Heart left ventricle (tissue), 16 donors: ENCODE data around the gene TMEM72. TPM values are rescaled to one million over a fixed set of nuclear protein-coding genes. Genes with fewer than 3 reads are reported as not detected.

Source experiments
- ATAC-seq, 4 donors: fragments of 200-7000 bp; cut with Tn5 transposase; one replicate each; pipeline ENCODE4 v1.9.1; 2020 to 2022; ENCODE audit warnings: moderate library complexity in 4 of 4, mild to moderate bottlenecking in 3 of 4, moderate number of reproducible peaks in 1 of 4
- DNase-seq, 5 donors: peaks; one replicate each; pipeline ENCODE4 v3.0.0-alpha.2; 2020
- H3K27ac ChIP-seq, 12 donors: fragments of 200-600 bp; sonication (generic) in 4 of 12; one replicate each; pipeline versions ENCODE4 v1.5.0 to v1.8.0; 2016 to 2022; ENCODE audit warnings: mild to moderate bottlenecking in 2 of 12
- H3K27me3 ChIP-seq, 9 donors: fragments of 200-600 bp; sonication (generic) in 2 of 9; one replicate each; pipeline versions ENCODE4 v1.5.1 to v1.8.0; 2016 to 2022; ENCODE audit warnings: mild to moderate bottlenecking in 3 of 9
- H3K36me3 ChIP-seq, 9 donors: fragments of 200-600 bp; sonication (generic) in 2 of 9; one replicate each; pipeline versions ENCODE4 v1.5.0 to v1.8.0; 2018 to 2022; ENCODE audit warnings: mild to moderate bottlenecking in 2 of 9
- H3K4me1 ChIP-seq, 12 donors: fragments of 200-600 bp; sonication (generic) in 4 of 12; one replicate each; pipeline versions ENCODE4 v1.5.0 to v1.8.0; 2016 to 2022; ENCODE audit warnings: mild to moderate bottlenecking in 3 of 12
- H3K4me3 ChIP-seq, 12 donors: fragments of 200-600 bp; sonication (generic) in 4 of 12; one replicate each; pipeline versions ENCODE4 v1.5.0 to v1.8.0; 2017 to 2022; ENCODE audit warnings: mild to moderate bottlenecking in 9 of 12, moderate library complexity in 4 of 12
- H3K9me3 ChIP-seq, 12 donors: fragments of 200-600 bp; sonication (generic) in 4 of 12; one replicate each; pipeline versions ENCODE4 v1.5.0 to v1.8.0; 2016 to 2022; ENCODE audit warnings: mild to moderate bottlenecking in 1 of 12
- CTCF ChIP-seq, 12 donors: fragments of 200-600 bp; sonication (generic) in 4 of 12; IDR thresholded peaks; one replicate each; pipeline versions ENCODE4 v1.5.0 to v1.8.0; 2018 to 2022; ENCODE audit warnings: antibody characterized with exemption in 12 of 12, mild to moderate bottlenecking in 5 of 12
- POLR2A ChIP-seq, 2 donors: fragments of 450-650 bp; IDR thresholded peaks; one replicate each; pipeline ENCODE4 v1.6.1; 2017; ENCODE audit warnings: antibody characterized with exemption in 2 of 2, mild to moderate bottlenecking in 2 of 2, moderate library complexity in 2 of 2
- WGBS, 4 donors: extraction: QIAGEN DNeasy Blood & Tissue Kit in 2 of 4; methylation state at CpG; one replicate each; pipeline versions ENCODE4 v1.1.5 to v1.1.7; 2013 to 2018; 5-methylcytosine and 5-hydroxymethylcytosine counted together
- intact Hi-C, 10 donors: fragments of 100-400 bp; cut with DNase I; formaldehyde crosslinking; loops; one replicate each; pipeline versions ENCODE4 v1.11.1 to v1.14.2; 2022
- polyA plus RNA-seq, 2 donors: library from polyadenylated mRNA; stranded (reverse); fragments of 200-250 nt; gene quantifications; one replicate each; pipeline ENCODE4 v1.2.3, GENCODE V29; 2013
- total RNA-seq, 9 donors: library from RNA; depleted of rRNA in 2 of 9; stranded (reverse); fragments of >200 nt in 2 of 9; fragmentation: NEBNext Ultra II Directional in 3 of 9; extraction: Animal tissue kit (Norgen Biotek cat#: 25700) in 3 of 9; gene quantifications; one replicate each; pipeline versions ENCODE4 v1.1.0 to v1.2.4, GENCODE V29; 2016 to 2023
- donor health status: ischemic (EF 13 %, LVEDD 7.1; RV severe dilation, severe dysfunction).
- donor health status: healthy with polysubstance abuse.
- donor health status: DM: no; HTN: yes; CAD: no.
- donor health status: DM: no; HTN: no; CAD: no.
- donor health status: ischemic (EF 25% LVEDD 6.9; RV normal size, moderate dysfunction).
- donor health status: ischemic (EF 25% LVEDD 5.7; RV mildly dilated, moderate dysfunction).
- donor health status: healthy.
- donor health status: DM: yes; HTN: yes; CAD: no.
- donor health status: ischemic (EF 35%, LVEDD 5.7; RV mildly dilated, moderate dysfunction).
- donor health status: nonischemic (EF 11% LVEDD 7.7; RV severe dilation, severe dysfunction).
- donor health status: DM: yes; HTN: yes; CAD: no.
- donor health status: PGD.
- donor health status: ischemic (EF 29% LVEDD 5.4; RV normal size, mild dysfunction).
- donor health status: nonischemic (EF 23%, LVEDD 6.1; RV moderate dilation, normal function).

The TMEM72 gene
- total and polyA plus RNA-seq, 11 donors = 0.15 to 0.27 TPM; not detected in 9

- peak in 1 of 5 donors; percentile 19 for DNase-seq
- Histone ChIP-seq H3K27me3 (no peaks in the 10 kb centered on the region), H3K9me3 (peaks cover 0 to 12% (median 1%) of the 10 kb centered on the region in 12 donors), H3K4me3 (no peak overlapping the region), H3K36me3 (peaks cover 0 to 12% (median 0%) of the 10 kb centered on the region in 9 donors), H3K4me1 (peaks cover 0 to 71% (median 51%) of the 10 kb centered on the region in 12 donors), H3K27ac (peak overlapping the region in 7 of 12 donors; percentile 1 to 83 (median 38))
- intact Hi-C loops = no loop called here
- ATAC-seq = peak; percentile 69 to 86 (median 84)
- WGBS, 4 donors = 52 to 91% (median 71%) methylated on average over 1 of the region's 1 CpG
- no peak for TF ChIP-seq POLR2A (IDR thresholded peaks at IDR 0.05)
- TF ChIP-seq CTCF (IDR thresholded peaks at IDR 0.05) = no peak
Observed at GRCh38 chr10:44948642-44949041, 37.5 kb downstream of the TMEM72 start.

- peak overlapping the region in 9 of 12 donors; percentile 1 to 83 (median 38) for H3K27ac ChIP-seq
- DNase-seq (peak in 1 of 5 donors; percentile 6), ATAC-seq (peak in 3 of 4 donors; percentile 14 to 50 (median 33))
- intact Hi-C loops = no loop called here
- WGBS, 4 donors = 42 to 66% (median 59%) methylated on average over 5 of the region's 5 CpGs
- no peak overlapping the region for H3K4me3 ChIP-seq
- TF ChIP-seq CTCF (IDR thresholded peaks at IDR 0.05) (peak in 3 of 12 donors; percentile 18 to 24 (median 21)), POLR2A (IDR thresholded peaks at IDR 0.05) (no peak)
- peaks cover 0 to 73% (median 51%) of the 10 kb centered on the region in 12 donors for H3K4me1 ChIP-seq
- H3K9me3 ChIP-seq = peaks cover 0 to 8% (median under 1%) of the 10 kb centered on the region in 12 donors
- H3K27me3 ChIP-seq = no peaks in the 10 kb centered on the region
- peaks cover 0 to 12% (median 0%) of the 10 kb centered on the region in 9 donors for H3K36me3 ChIP-seq
Observed at GRCh38 chr10:44949127-44949802, 38.1 kb downstream of the TMEM72 start.

- H3K27me3 ChIP-seq = no peaks in the 10 kb centered on the region
- DNase-seq (peak in 1 of 5 donors; percentile 14), ATAC-seq (peak in 3 of 4 donors; percentile 42 to 76 (median 54))
- H3K9me3 ChIP-seq = peaks cover 0 to 1% (median 0%) of the 10 kb centered on the region in 12 donors
- H3K4me3 ChIP-seq = no peak overlapping the region
- TF ChIP-seq CTCF (IDR thresholded peaks at IDR 0.05) (no peak), POLR2A (IDR thresholded peaks at IDR 0.05) (no peak)
- peak overlapping the region in 10 of 12 donors; percentile 1 to 83 (median 43) for H3K27ac ChIP-seq
- peaks cover 0 to 16% (median 0%) of the 10 kb centered on the region in 9 donors for H3K36me3 ChIP-seq
- intact Hi-C loops = loop anchor here in 1 of 10 donors (10.0 kb wide), 1 partner anchor 75 kb away; no protein-coding TSS in a partner anchor
- 53 to 61% (median 59%) methylated on average over 3 of the region's 3 CpGs for WGBS, 4 donors
- H3K4me1 ChIP-seq = peaks cover 0 to 74% (median 51%) of the 10 kb centered on the region in 12 donors
Observed at GRCh38 chr10:44949915-44950314, 38.8 kb downstream of the TMEM72 start.
